ENCODE results near the gene EIF2S3B. TPM values are rescaled to one million over a fixed set of nuclear protein-coding genes. Genes with fewer than 3 reads are reported as not detected.

EIF2S3B gene
- polyA plus RNA-seq, 1 experiment, result 1.5 TPM

- no peak overlapping the region for H3K4me3 ChIP-seq (ENCODE audit: low read depth, low read length)
- no peaks in the 10 kb centered on the region for H3K27me3 ChIP-seq (ENCODE audit: control insufficient read depth, insufficient read depth, low read length)
- POLR2A ChIA-PET, result no interaction called here
- no peaks in the 10 kb centered on the region for H3K9me3 ChIP-seq (ENCODE audit: control insufficient read depth, insufficient read depth, low read length)
- no peak for DNase-seq (ENCODE audit: low read depth, low spot score)
- CTCF ChIA-PET, result interaction anchor here (0.7 kb wide), 1 partner anchor 276 kb away, joined by 3 read pairs; no protein-coding TSS in a partner anchor
- TF ChIP-seq CTCF (IDR thresholded peaks at IDR 0.05; ENCODE audit: low read depth, low read length), result no peak
- no peak overlapping the region for H3K27ac ChIP-seq (ENCODE audit: low read depth, low read length)
These were observed 6.2 kb downstream of the EIF2S3B start for GRCh38 chr12:10511756-10512355.

GRCh38 chr12:10512798-10513197, 7.1 kb downstream of the EIF2S3B start:
- Histone ChIP-seq H3K27ac (ENCODE audit: low read depth, low read length) (no peak overlapping the region), H3K4me3 (ENCODE audit: low read depth, low read length) (no peak overlapping the region), H3K9me3 (ENCODE audit: control insufficient read depth, insufficient read depth, low read length) (no peaks in the 10 kb centered on the region), H3K27me3 (ENCODE audit: control insufficient read depth, insufficient read depth, low read length) (no peaks in the 10 kb centered on the region)
- CTCF ChIA-PET, result no interaction called here
- POLR2A ChIA-PET, result no interaction called here
- TF ChIP-seq CTCF (IDR thresholded peaks at IDR 0.05; ENCODE audit: low read depth, low read length), result no peak
- DNase-seq (ENCODE audit: low read depth, low spot score), result no peak

GRCh38 chr12:10521555-10521954, 15.9 kb downstream of the EIF2S3B start:
- no peaks in the 10 kb centered on the region for H3K27me3 ChIP-seq (ENCODE audit: control insufficient read depth, insufficient read depth, low read length)
- CTCF ChIA-PET, result no interaction called here
- H3K27ac ChIP-seq (ENCODE audit: low read depth, low read length), result no peak overlapping the region
- H3K4me3 ChIP-seq (ENCODE audit: low read depth, low read length), result no peak overlapping the region
- no peak for TF ChIP-seq CTCF (IDR thresholded peaks at IDR 0.05; ENCODE audit: low read depth, low read length)
- DNase-seq (ENCODE audit: low read depth, low spot score), result no peak
- POLR2A ChIA-PET, result no interaction called here
- H3K9me3 ChIP-seq (ENCODE audit: control insufficient read depth, insufficient read depth, low read length), result no peaks in the 10 kb centered on the region

- no peak overlapping the region for H3K27ac ChIP-seq (ENCODE audit: low read depth, low read length)
- ChIA-PET POLR2A (no interaction called here), CTCF (no interaction called here)
- no peaks in the 10 kb centered on the region for H3K9me3 ChIP-seq (ENCODE audit: control insufficient read depth, insufficient read depth, low read length)
- H3K27me3 ChIP-seq (ENCODE audit: control insufficient read depth, insufficient read depth, low read length), result no peaks in the 10 kb centered on the region
- H3K4me3 ChIP-seq (ENCODE audit: low read depth, low read length), result no peak overlapping the region
- TF ChIP-seq CTCF (IDR thresholded peaks at IDR 0.05; ENCODE audit: low read depth, low read length), result no peak
- no peak for DNase-seq (ENCODE audit: low read depth, low spot score)
These were observed 22.7 kb downstream of the EIF2S3B start for GRCh38 chr12:10528174-10528953.

- ChIA-PET POLR2A (no interaction called here), CTCF (no interaction called here)
- DNase-seq (ENCODE audit: low read depth, low spot score), result no peak
- no peaks in the 10 kb centered on the region for H3K9me3 ChIP-seq (ENCODE audit: control insufficient read depth, insufficient read depth, low read length)
- H3K27me3 ChIP-seq (ENCODE audit: control insufficient read depth, insufficient read depth, low read length), result no peaks in the 10 kb centered on the region
- no peak overlapping the region for H3K27ac ChIP-seq (ENCODE audit: low read depth, low read length)
- H3K4me3 ChIP-seq (ENCODE audit: low read depth, low read length), result no peak overlapping the region
- TF ChIP-seq CTCF (IDR thresholded peaks at IDR 0.05; ENCODE audit: low read depth, low read length), result no peak
These were observed 23.9 kb downstream of the EIF2S3B start for GRCh38 chr12:10529603-10530002.
